Neural cell (in vitro differentiated cells): ENCODE results near the gene EPS8.

Source experiments
- CTCF ChIP-seq: fragments of 450-650 bp; IDR thresholded peaks from 2 replicates; pipeline ENCODE4 v1.5.1; 2014; ENCODE audit warnings: antibody characterized with exemption, mild to moderate bottlenecking, moderate library complexity; ENCODE audit not compliant: poor library complexity, severe bottlenecking
- EP300 ChIP-seq: fragments of 450-650 bp; conservative IDR thresholded peaks from 2 replicates; pipeline ENCODE4 v1.6.1; 2014; ENCODE audit warnings: antibody characterized with exemption, mild to moderate bottlenecking, moderate library complexity; ENCODE audit not compliant: poor library complexity, severe bottlenecking
- TAF1 ChIP-seq: IDR thresholded peaks from 2 replicates; pipeline ENCODE4 v1.6.1; 2012; ENCODE audit warnings: low read depth

GRCh38 chr12:15705606-15706005 lies 83.6 kb downstream of the EPS8 start:
- no peak for TF ChIP-seq EP300
- no peak for TF ChIP-seq TAF1
- TF ChIP-seq CTCF: no peak
